ENCODE data around the gene PUSL1. TPM values are rescaled to one million over a fixed set of nuclear protein-coding genes. Genes with fewer than 3 reads are reported as not detected.
A peak's percentile ranks its signal among the peaks of the same experiment; 100 is the strongest.

The PUSL1 gene
- total and polyA plus RNA-seq, 2 experiments from 2014 or later = 30.9 to 36.2 TPM

DNA sequence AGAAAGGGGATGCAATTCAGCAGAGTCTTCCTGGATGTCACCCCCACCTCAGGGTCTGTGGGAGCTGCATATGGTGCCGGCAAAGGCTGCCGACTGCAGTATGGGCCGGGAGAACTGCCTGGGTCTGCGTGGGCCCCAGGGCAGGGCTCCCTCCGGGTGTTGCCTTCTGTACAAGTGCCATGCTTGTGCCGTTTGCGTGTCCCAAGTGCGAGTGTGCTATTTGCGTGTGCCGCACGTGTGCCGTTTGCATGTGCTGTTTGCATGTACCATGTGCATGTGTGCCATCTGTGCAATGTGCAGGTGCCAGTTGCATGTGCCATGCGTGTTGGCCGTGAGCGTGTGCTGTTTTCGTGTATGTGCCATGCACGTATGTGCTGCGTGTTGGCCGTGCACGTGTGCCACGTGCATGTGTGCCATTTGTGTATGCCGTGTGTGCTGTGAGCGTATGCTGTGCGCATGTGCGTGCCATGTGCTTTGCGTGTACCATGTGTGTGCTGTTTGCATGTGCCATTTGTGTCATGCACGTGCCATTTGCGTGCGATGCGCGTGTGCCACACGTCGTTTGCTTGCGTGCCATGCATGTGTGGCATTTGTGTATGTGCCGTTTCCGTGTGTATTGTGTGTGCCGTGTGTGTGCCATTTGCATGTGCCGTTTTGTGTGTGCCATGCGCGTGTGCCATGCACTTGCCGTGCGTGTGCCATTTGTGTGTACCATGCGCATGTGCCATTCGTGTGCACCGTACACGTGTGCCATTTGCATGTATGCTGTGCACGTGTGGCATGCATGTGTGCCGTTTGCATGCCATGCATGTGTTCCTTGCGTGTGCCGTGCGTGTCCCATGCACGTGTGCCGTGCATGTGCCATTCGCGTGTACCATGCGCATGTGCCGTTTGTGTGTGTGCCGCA lies 21.2 kb downstream of the PUSL1 start:
- 84 to 86% methylated on average over 58 of the region's 58 CpGs for WGBS, 2 experiments (ENCODE audit: low coverage in 1 of 2, low lambda C conversion rate in 2 of 2, missing lambda C conversion rate in 2 of 2)
- in situ Hi-C loops (cut with MboI) = no loop called here
- Histone ChIP-seq H3K4me2 (ENCODE audit: unreplicated experiment) (no peak overlapping the region), H3K36me3 (ENCODE audit: low read depth) (no peaks in the 10 kb centered on the region), H3K9me2 (ENCODE audit: insufficient read depth) (no peaks in the 10 kb centered on the region), H2AFZ (no peak overlapping the region), H3K79me2 (ENCODE audit: insufficient read depth) (peaks cover 24% of the 10 kb centered on the region), H3K9ac (no peak overlapping the region), H3K4me3 (no peak overlapping the region), H3K4me1 (ENCODE audit: insufficient read depth) (peaks cover 22% of the 10 kb centered on the region), H3K9me3 (ENCODE audit: low read depth) (no peaks in the 10 kb centered on the region), H3F3A (ENCODE audit: insufficient read depth) (no peaks in the 10 kb centered on the region), H3K27ac (no peak overlapping the region), H3K27me3 (replicated peaks; ENCODE audit: insufficient read depth) (no peaks in the 10 kb centered on the region), H4K20me1 (ENCODE audit: insufficient read depth) (no peaks in the 10 kb centered on the region)
- no peak for DNase-seq
- TF ChIP-seq EZH2phosphoT487 (IDR thresholded peaks at IDR 0.05; ENCODE audit: insufficient read depth, low read depth) (no peak), EZH2 (IDR thresholded peaks at IDR 0.05; ENCODE audit: insufficient read depth, poor library complexity, severe bottlenecking) (no peak)

GRCh38 chr1:1330366-1331067 lies 22.1 kb downstream of the PUSL1 start:
- no peak overlapping the region for H2AFZ ChIP-seq
- no peaks in the 10 kb centered on the region for H3K36me3 ChIP-seq (ENCODE audit: low read depth)
- peak overlapping the region; percentile 39 for H3K27ac ChIP-seq
- H3K9ac ChIP-seq = peak overlapping the region; percentile 47; the same call in 1 of the 2 replicates
- peaks cover 19% of the 10 kb centered on the region for H3K4me1 ChIP-seq (ENCODE audit: insufficient read depth)
- 40 to 44% methylated on average over 15 of the region's 15 CpGs for WGBS, 2 experiments (ENCODE audit: low coverage in 1 of 2, low lambda C conversion rate in 2 of 2, missing lambda C conversion rate in 2 of 2)
- H3F3A ChIP-seq (ENCODE audit: insufficient read depth) = no peaks in the 10 kb centered on the region
- TF ChIP-seq EZH2 (IDR thresholded peaks at IDR 0.05; ENCODE audit: insufficient read depth, poor library complexity, severe bottlenecking) = no peak
- TF ChIP-seq EZH2phosphoT487 (IDR thresholded peaks at IDR 0.05; ENCODE audit: insufficient read depth, low read depth) = no peak
- peaks cover 16% of the 10 kb centered on the region for H3K79me2 ChIP-seq (ENCODE audit: insufficient read depth)
- no peak overlapping the region for H3K4me3 ChIP-seq
- no peaks in the 10 kb centered on the region for H3K9me2 ChIP-seq (ENCODE audit: insufficient read depth)
- in situ Hi-C loops (cut with MboI) = no loop called here
- no peaks in the 10 kb centered on the region for H3K9me3 ChIP-seq (ENCODE audit: low read depth)
- DNase-seq = peak; percentile 68
- peak overlapping the region; percentile 28 for H3K4me2 ChIP-seq (ENCODE audit: unreplicated experiment)
- H4K20me1 ChIP-seq (ENCODE audit: insufficient read depth) = no peaks in the 10 kb centered on the region
- no peaks in the 10 kb centered on the region for H3K27me3 ChIP-seq (replicated peaks; ENCODE audit: insufficient read depth)

- no peaks in the 10 kb centered on the region for H3K36me3 ChIP-seq (ENCODE audit: low read depth)
- peaks cover 12% of the 10 kb centered on the region for H3K4me1 ChIP-seq (ENCODE audit: insufficient read depth)
- peak within 1 kb of the TSS; percentile 39 for H3K27ac ChIP-seq
- in situ Hi-C loops (cut with MboI) = no loop called here
- no peaks in the 10 kb centered on the region for H4K20me1 ChIP-seq (ENCODE audit: insufficient read depth)
- peak within 1 kb of the TSS; percentile 28 for H3K4me2 ChIP-seq (ENCODE audit: unreplicated experiment)
- H3K9ac ChIP-seq = peak within 1 kb of the TSS; percentile 47; the same call in 1 of the 2 replicates
- TF ChIP-seq EZH2 (IDR thresholded peaks at IDR 0.05; ENCODE audit: insufficient read depth, poor library complexity, severe bottlenecking) = no peak
- TF ChIP-seq EZH2phosphoT487 (IDR thresholded peaks at IDR 0.05; ENCODE audit: insufficient read depth, low read depth) = no peak
- H3F3A ChIP-seq (ENCODE audit: insufficient read depth) = no peaks in the 10 kb centered on the region
- H3K27me3 ChIP-seq (replicated peaks; ENCODE audit: insufficient read depth) = no peaks in the 10 kb centered on the region
- H3K4me3 ChIP-seq = no peak within 1 kb of the TSS
- H3K9me2 ChIP-seq (ENCODE audit: insufficient read depth) = no peaks in the 10 kb centered on the region
- no peaks in the 10 kb centered on the region for H3K9me3 ChIP-seq (ENCODE audit: low read depth)
- DNase-seq = peak; percentile 73
- peaks cover 8% of the 10 kb centered on the region for H3K79me2 ChIP-seq (ENCODE audit: insufficient read depth)
- H2AFZ ChIP-seq = no peak within 1 kb of the TSS
- 57 to 63% methylated on average over 38 to 40 of the region's 41 CpGs for WGBS, 2 experiments (ENCODE audit: low coverage in 1 of 2, low lambda C conversion rate in 2 of 2, missing lambda C conversion rate in 2 of 2)
These were observed 22.9 kb downstream of the PUSL1 start, which contains the start of gene TAS1R3 for GRCh38 chr1:1331068-1331965. TAS1R3 (plus strand) TSS chr1:1331280; CDS start chr1:1331346, 66 bp downstream.
